Dermis blood vessel endothelial cell (primary cell): Measurements from ENCODE around the gene OSBPL3. TPM values are rescaled to one million over a fixed set of nuclear protein-coding genes. Genes with fewer than 3 reads are reported as not detected.

Experiments
- DNase-seq: peaks from one replicate; pipeline ENCODE4 v3.0.0; 2010
- total RNA-seq: library from RNA; depleted of rRNA; stranded (reverse); fragments of >200 nt; gene quantifications from 2 replicates; pipeline ENCODE4 v1.2.3, GENCODE V29; 2014

Gene OSBPL3
- total RNA-seq, 1 donor from 2014 or later: 25.2 TPM

DNA sequence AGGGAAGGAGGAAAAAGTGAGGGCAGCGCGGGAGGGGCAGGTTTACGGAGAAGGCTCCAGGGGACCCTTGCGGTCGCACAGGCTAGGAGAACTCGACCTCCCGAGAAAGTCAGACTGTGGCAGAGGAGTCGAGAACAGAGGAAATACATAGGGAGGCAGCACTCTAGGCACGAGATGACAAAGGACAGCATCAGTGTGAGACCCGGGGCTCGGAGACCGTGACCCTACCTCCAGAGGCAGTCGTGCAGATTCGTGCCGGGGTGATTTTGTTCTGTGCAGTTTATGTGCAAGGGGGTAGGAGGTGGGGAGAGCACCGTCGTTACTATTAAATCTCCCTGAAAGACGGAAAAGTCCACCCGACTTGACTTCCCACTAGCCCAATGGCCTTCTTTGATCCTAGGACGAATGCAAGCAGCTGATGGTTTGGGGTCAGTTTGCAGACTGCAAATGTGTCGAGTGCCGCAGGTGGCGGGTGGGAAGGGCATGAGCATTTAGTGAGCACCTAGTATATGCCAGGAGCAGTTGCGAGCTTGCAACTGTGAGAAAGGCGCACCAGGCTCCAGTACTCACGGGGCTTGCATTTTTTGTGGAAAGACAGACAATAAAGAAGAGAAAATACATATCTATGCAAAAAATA, 674 bp upstream of the OSBPL3 start:
- DNase-seq: peak; percentile 64

DNA sequence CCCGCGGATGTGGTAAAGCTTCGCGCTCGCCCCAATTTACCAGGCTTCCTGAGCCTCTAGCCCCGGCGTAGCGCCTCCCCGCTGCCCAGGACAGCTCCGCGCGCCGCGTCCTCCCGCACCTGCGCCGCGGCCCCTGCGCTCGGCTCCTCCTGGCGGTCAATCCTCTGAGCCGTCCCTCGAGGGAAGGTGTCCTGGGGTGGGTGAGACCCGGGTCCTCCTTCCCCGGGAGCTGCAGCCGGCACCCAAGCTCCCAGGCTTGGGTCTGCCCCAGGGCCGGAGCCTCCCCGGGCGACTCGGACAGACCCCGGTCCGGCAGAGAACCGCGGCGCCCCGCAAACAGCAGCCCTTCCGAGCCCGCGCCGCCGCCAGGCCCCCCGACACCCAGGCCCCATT, 512 bp downstream of the OSBPL3 start:
- DNase-seq: peak; percentile 80

DNA sequence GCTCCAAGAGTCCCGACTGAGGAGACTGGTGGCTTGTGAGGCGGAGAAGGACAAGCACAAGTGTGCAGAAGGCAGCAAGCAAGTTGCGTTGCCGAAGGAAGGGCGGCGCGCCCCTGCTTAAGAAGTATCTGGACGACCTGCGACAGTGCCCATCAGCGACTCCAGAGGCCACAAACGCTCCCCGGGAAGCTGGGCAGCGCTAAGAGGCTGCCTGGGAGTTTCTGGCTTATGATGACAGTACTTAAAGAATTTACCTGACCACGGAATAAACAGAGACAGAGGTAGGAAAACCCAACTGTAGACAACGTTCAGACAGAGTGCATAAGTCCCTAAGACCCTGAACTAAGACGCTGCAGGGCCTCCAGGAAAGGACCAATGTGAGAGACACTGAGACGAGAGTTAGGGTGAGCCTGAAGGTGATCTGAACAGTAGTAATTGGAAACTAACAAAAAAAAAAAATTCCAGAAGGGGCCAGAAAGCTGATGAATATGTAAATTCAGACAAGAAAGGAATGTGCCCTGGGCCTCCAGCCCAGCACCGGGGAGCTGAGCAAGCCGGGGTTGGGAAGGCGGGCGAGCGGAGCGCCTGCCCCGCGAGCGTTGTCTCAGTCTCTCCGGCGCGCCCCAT, 1.0 kb downstream of the OSBPL3 start:
- peak; percentile 30 for DNase-seq

DNA sequence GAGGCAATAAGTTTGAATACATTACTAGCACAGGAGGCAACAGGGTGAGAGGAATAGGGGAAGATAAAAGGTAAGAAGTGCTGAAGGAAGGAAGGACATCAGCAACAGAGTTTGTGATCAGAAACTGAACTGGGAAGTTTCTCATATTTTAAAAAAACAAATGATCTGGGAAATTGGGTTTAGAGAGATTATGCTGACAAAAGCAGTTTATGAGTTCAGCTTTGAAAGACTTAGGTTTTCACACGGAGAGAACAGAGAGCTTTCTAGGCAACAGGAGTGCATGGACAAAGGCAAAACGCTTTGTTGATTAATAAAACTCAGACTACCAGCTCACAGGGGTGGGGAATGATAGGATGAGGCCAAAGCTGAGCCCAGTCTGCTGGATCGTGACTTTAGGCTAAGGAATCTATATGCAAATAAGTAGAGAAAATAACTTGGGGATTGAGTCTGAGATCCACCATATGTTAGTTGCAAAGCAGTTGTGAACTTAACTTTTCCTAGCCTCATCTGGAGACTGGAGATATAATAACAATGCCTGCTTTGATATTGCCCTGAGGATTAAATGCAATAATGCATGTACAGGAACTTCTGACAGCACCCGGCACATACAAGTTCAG, 4.2 kb downstream of the OSBPL3 start:
- DNase-seq: no peak

DNA sequence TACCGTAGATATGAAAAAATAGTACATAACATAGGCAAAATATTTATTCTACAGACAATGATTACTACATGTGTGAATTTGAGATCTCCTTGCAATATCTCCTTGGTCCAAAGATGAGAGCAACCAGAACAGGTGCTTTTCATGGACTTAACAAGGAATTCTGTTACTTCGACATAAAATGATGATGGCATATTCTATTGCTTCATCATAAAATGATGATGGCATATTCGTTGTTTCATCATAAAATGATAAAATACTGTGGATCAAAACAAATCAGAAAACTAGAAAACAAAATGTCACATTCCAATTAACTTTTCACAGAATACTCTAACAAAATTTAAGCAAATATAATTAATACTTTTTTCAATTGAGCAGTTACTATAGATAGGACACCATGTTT, 4.8 kb downstream of the OSBPL3 start:
- no peak for DNase-seq

DNA sequence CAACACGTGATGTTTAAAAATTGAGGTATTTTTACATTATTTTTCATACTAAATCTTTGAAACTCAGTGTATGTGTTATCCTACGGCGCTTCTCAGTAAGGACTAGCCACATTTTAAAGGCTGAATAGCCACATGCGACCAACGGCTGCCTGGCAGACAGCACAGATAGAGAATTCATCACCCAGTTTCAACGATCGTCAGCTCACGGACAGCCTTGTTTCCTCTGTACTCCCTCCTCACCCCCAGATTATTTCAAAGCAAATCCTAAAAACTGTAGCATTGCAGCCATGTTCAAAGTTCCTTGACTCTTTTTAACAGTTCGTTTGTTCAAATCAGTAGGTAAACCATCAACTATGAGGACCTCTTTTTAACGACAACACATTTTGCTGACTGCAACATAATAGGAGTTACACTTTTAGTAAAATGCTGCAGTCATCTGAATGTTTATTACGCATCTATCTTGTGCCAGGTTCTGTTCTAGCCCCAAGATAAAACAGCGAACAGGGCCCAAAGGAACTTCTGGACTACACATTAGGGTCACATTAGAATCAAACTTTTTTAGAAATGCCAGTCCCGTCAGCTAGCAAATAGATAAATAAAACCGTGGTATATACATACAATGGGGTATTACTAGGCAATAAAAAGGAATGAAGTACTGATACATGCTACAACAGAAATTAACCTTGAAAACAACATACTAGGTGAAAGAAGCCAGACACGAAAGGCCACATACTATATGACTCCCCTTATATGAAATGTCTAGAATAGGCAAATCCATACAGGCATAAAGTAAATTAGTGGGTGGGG, 5.7 kb downstream of the OSBPL3 start:
- DNase-seq: no peak

DNA sequence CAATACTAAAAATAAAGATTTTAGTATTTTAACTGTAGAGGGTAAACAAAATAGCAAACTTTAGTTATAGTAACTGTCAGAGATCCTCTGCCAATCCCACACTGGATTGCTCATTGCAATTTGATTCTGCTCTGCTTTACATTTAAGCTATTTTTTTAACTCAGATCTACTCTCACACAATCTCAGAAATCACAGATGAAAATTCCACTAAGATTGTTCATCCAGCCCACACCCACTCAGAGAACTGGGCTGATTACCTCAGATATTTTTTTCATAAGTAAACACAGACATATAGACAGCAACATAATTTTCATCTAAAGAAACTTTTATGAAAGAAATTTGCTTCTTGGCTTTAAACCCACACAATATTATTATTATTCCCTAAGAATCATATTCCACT, 7.0 kb downstream of the OSBPL3 start:
- DNase-seq: no peak

DNA sequence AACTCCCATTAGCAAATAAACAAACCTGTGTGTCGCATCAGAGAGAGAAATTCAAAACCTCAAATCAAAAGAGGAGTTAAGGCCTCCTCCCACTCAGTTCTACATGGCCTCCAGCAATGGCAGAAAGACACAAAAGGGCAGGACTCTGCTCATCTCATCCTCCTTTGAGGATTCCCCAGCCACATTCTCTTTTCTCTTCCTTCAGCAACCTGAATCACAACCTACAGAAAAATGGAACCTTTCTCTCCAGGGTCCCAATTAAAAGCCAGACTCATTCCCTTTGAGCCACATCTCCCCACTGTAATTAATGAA, 7.9 kb downstream of the OSBPL3 start:
- no peak for DNase-seq

DNA sequence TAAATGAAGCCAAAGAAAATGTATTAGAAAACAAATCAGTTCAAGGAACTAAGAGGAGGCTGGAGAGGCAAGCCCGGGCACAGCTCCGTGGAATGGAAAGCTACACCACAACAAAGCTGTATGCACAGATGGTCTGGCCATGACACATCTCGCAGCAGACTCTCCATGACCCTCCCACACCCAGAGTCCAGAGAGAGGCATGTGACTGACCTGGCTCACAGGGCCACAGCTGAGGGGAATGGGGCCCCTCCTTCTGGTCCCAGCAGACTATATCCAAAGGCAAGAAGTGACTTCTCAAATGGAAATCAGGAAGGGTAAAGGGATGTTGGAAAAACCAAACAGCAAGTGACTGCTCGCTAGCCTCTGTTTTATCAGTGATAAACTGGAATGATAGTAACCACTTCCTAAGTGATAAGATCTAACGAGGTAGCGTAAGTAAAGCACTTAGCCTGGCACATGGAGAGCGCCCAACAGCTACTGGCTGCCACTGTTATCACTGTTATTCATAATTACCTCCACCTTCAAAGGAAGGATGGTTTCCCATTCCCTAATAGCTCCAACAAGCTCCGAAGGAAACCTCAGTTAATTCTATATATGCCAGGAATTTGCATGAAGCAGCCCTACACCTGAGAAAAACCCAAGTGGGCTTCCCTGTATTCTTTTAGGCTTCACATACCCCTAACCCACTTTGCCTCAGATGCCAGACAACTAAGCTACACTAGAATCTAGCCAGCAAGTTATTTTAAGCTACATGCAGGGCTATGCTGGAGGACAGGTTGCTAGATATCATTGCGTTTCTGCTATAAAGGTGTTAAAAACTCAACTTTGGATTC, 8.4 kb downstream of the OSBPL3 start:
- peak; percentile 78 for DNase-seq

DNA sequence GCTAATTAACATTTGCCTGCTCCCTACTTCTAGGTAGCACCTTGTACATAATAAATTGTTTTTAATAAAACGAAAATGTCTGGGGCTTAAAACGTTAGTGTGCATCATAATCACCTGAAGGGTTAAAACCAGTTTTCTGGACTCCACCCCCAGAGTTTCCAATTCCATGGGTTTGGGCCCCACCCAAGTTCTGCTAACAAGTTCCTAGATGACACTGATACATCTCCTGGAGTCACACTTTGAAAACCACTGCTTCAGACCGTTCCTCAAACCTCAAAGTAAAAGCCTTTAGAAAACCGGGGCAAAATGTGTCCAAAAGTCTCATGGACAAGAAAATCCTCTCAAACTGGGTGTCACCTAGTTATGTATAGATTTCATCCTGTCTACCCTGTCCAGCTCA, 9.3 kb downstream of the OSBPL3 start:
- DNase-seq: no peak

DNA sequence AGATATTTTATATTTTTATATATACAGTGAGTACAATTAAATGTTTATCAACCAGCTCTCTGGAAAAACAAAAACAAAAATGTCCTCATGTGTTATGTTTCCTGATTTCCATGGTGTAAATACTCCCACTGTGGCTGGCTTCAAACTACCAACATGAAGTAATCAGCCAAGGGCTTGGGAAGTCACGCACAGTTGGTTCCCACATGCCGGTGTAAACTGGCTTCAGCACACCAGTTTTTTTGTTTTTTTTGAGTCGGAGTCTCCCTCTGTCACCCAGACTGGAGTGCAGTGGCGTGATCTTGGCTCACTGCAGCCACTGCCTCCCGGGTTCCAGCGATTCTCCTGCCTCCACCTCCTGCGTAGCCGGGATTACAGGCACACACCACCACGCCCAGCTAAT, 11.8 kb downstream of the OSBPL3 start:
- no peak for DNase-seq

DNA sequence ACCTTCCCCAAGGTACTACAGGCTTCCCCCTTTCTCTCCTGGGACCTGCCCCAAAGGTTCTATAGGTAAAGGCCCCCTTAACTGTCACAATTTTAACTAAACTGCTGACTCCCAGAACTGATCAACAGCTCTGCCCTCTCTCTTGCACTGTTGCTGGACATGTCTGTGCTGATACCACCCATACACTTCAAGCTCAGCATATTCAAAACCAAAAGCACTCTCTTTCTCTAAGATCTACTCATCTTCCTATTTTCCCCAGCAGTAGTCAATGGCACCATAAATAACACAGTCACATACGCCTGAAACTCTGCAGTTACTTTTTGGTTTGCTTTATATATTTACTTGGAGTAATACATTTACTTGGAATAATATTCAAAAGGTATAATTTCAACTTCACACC, 12.3 kb downstream of the OSBPL3 start:
- no peak for DNase-seq

DNA sequence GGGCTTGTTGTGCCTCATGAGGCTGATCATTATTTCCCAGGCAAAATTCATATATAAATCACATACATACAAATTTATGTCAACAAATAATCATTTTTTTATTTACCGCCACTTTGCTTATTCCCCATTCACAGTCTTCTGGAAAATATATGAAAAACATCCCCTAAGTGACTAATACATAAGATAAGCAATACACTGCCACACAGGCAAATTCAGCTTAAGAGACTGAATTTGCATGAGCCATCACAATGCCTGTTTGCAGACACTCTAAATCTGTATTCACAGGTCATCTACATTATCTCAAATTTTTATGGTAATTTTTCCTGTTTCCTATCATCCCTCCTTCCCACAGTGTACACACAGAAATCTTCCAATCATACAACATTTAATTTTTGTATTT, 13.2 kb downstream of the OSBPL3 start:
- DNase-seq: no peak

DNA sequence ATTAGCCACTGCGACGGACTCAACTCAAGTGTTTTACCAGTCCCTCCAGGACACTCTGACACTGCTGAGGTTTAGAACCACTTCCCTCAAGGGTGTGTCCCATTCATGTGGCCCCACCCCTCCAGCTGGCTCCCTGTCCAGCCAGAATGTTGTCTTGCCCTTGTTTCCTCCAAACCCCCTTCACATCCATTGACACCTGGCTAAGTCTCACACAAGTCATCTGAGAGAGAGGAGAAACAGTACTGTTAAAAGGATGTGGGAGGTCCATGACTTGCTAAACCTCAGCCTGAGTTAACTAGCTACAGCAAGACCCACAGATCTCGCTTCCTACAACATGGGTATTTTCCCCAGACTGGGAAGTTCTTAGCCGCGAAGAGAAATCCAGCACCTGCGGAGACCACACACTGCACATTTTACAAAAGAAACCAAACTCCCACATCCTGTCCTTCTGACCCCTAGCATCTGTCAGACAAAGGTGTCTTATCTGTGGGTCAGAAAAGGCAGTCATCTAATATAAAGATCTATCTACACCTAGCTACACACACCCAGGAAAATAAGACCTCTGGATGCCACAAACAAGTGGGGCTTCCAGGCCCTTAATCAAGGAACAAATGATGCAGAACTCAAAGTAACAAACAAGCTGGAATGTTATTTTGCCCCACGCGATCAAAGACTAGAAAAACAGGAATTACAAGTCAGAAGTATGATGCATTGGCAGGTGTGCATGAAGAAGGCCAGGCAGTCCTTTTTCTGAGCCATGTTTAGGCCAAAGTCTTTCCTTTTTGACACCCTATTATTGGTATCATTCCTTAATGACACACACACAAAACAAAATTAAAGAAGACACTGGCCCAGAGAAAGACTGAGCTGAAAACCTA, 13.9 kb downstream of the OSBPL3 start:
- DNase-seq: peak; percentile 52

DNA sequence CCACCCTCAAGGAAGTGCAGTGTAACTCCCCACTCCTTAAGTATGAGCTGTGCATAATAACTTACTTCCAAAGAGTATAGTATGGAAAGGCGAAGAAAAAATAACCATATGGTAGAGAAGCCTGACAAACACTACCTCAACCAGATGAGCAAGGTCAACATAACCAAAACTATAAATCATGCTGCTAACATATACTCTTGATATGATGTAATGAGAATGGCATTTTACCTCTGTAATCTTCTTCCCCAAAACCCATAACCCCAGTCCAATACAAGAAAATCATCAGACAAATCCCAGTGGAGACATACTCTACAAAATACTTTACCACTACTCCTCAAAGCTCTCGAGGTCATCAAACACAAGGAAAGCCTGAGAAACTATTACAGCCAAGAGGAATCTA, 15.8 kb downstream of the OSBPL3 start:
- no peak for DNase-seq

DNA sequence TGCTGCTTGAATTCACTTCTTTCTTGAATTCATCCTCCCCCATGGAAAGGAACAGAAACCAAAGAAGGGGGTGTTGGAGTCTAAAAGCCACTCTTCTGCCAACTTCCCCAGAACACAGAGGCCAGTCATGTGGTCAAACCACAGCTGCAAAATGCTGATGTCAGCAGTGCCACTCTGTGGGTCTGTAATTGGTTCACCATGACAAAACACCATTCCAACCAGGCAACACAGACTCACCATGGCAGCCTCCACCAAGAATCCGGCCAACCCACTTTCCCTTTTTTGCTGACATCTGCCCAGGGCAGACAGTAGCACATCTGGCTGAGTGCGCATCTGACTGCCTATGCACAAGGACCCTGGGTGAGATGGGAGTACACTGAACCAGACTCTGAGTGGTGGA, 16.8 kb downstream of the OSBPL3 start:
- DNase-seq: no peak

DNA sequence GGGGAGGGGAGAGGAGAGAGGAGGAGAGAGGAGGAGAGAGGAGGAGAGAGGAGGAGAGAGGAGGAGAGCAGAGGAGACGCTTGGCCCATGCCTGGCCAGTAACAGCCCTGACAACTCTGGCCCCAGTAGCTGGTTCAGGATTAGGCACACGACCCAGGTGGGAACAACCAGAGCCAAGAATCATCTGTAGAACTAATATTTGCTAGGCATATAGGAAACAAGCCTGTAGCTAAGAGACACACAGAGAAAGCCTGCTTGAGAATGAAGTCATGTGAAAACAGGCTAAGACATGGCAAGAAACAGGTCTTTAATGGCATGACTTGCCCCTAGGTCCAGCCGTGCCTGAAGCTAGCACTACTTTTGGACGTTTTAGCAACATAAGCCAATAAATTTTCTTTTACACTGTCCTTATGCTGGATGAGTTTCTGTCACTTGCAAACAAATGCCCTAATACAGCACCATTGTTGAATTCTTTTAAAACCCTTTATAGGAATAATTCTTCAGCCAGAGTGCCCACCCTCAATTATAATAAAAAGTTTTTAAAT, 17.5 kb downstream of the OSBPL3 start:
- DNase-seq: no peak

DNA sequence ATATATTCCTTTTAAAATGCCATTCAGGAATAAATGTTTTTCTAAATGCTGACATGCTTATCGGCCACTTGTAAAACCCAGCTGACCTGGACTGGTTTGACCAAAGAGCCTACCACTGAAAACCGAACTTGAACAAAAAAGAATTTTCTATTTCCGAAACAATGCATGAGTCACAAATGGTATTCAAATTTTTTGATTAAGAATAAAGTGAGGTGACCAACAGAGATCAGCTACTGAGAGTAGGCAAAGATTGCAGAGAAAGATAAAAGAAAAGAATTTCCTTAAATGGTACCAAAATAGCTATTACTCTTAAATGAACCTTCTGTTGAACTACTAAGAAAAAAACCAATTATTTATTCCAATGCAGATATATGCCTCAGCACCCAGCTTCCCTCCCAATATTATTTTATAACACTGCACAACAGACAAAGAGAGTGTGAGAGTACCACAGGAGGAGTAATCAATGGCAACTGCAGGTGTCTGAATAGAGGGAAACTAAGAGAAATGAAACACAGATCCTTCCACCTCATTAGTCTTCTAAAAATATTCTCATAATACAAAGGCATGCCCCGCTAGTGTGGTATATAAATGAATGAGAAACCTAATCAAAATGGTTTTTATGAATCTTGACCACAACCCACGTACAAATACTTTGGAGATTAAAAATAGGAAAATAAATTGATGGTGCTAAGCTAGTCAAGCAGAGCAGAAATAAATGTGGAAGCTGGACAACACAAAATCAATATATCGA, 20.1 kb downstream of the OSBPL3 start:
- peak; percentile 50 for DNase-seq

DNA sequence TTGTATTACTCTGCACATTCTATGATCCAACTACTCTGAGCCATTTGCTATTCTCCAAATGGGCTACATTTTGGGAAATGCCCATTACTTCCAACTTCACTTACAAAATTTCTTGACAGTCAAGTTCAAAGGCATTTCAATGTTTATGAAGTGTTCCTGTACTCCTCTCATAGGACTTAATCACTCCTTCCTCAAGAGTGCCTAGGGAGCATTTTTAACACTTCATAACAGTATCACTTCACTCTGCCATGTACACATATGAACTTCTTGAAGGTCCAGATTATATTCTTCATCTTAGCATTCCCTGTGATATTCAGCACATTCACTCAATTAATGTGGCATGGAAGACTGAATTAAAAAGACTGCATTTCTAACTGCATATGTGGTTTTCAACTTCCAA, 21.6 kb downstream of the OSBPL3 start:
- DNase-seq: no peak

DNA sequence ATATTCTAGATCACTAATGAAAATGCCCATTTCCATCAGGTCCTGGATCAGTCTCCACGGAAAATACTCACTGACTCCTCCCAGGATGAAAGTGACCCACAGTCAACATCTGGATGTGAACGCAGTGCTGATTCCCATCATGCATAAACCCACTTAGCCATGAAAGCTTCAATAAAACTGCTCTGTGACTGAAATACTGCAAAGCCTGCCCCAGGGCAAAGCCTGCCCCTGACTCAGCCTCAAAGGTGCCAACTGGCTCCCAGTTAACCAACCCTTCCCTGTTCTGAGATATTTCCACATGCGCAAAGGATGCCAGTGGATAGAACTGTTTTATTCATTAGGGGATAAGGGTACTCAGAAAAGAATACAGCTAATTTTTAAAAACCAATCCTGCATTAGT, 24.0 kb downstream of the OSBPL3 start:
- DNase-seq: no peak

DNA sequence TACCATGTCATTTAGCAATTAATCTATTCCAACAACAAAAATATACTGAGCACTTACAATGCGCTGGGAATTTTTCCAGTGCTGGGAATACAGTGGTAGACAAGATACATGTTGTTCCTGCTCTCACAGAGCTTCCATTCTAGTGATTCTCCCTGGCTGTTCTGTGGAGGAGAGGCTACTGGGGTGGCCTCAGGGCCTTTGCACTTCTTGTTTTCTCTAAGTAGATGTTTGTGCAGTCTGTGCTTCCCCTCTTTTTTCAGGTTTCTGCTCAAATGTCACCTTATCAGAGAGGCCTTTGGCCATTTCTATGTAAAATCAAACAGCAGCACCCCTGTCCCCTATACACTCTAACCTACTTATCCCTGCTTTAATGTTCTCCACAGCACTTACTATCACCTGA, 24.7 kb downstream of the OSBPL3 start:
- no peak for DNase-seq
